Osteoblast (primary cell): ENCODE results near the gene ZNF326. TPM values are rescaled to one million over a fixed set of nuclear protein-coding genes. Genes with fewer than 3 reads are reported as not detected.
A peak's percentile ranks its signal among the peaks of the same experiment; 100 is the strongest.

ENCODE experiments used
- DNase-seq: peaks from one replicate; pipeline ENCODE4 v3.0.0; 2011; ENCODE audit warnings: low spot score, mixed read lengths; ENCODE audit not compliant: insufficient read length; ENCODE audit errors: missing footprints
- H2AFZ ChIP-seq: 2 replicates; pipeline ENCODE4 v1.6.0; 2011; ENCODE audit warnings: mild to moderate bottlenecking, low read length
- H3K27ac ChIP-seq: 2 replicates; pipeline ENCODE4 v1.5.1; 2011; ENCODE audit warnings: mild to moderate bottlenecking, low read depth, low read length, moderate library complexity
- H3K27me3 ChIP-seq: 2 replicates; pipeline ENCODE4 v1.6.0; 2012; ENCODE audit warnings: mild to moderate bottlenecking, control low read depth, inconsistent platforms, low read length, moderate library complexity; ENCODE audit not compliant: insufficient read depth
- H3K36me3 ChIP-seq: 2 replicates; pipeline ENCODE4 v1.5.1; 2011; ENCODE audit warnings: mild to moderate bottlenecking, low read length, control low read depth, moderate library complexity; ENCODE audit not compliant: insufficient read depth
- H3K4me1 ChIP-seq: 2 replicates; pipeline ENCODE4 v1.5.1; 2011; ENCODE audit warnings: mild to moderate bottlenecking, low read length, control low read depth, moderate library complexity; ENCODE audit not compliant: insufficient read depth
- H3K4me2 ChIP-seq: 2 replicates; pipeline ENCODE4 v1.6.0; 2011; ENCODE audit warnings: mild to moderate bottlenecking, low read length; ENCODE audit not compliant: insufficient read depth
- H3K4me3 ChIP-seq: fragments of 200-600 bp; sonication (generic); 3 replicates; pipeline ENCODE4 v1.5.1; 2012; ENCODE audit warnings: mild to moderate bottlenecking, low read length, inconsistent platforms; ENCODE audit not compliant: insufficient read depth
- H3K79me2 ChIP-seq: 2 replicates; pipeline ENCODE4 v1.6.0; 2012; ENCODE audit warnings: mild to moderate bottlenecking, low read length, control low read depth, inconsistent platforms; ENCODE audit not compliant: insufficient read depth
- H3K9me3 ChIP-seq: 2 replicates; pipeline ENCODE4 v1.5.1; 2011; ENCODE audit warnings: low read depth, low read length, control low read depth
- H4K20me1 ChIP-seq: 2 replicates; pipeline ENCODE4 v1.6.0; 2012; ENCODE audit warnings: mild to moderate bottlenecking, low read length, control low read depth; ENCODE audit not compliant: insufficient read depth
- CTCF ChIP-seq: IDR thresholded peaks from 2 replicates; pipeline ENCODE4 v1.5.1; 2011; ENCODE audit warnings: mild to moderate bottlenecking, low read depth, low read length, moderate library complexity; ENCODE audit errors: extremely low read depth
- total RNA-seq: library from RNA; depleted of rRNA; stranded (reverse); fragments of >200 nt; gene quantifications from 2 replicates; pipeline ENCODE4 v1.2.3, GENCODE V29; 2012

The ZNF326 gene
- total RNA-seq, 1 donor = 10.9 TPM

GRCh38 chr1:90043586-90043985 is 48.7 kb downstream of the ZNF326 start:
- DNase-seq = no peak
- Histone ChIP-seq H3K4me3 (no peak overlapping the region), H4K20me1 (no peaks in the 10 kb centered on the region), H3K9me3 (no peaks in the 10 kb centered on the region), H3K4me2 (no peak overlapping the region), H3K27ac (no peak overlapping the region), H3K36me3 (no peaks in the 10 kb centered on the region), H2AFZ (no peak overlapping the region), H3K4me1 (no peaks in the 10 kb centered on the region), H3K79me2 (no peaks in the 10 kb centered on the region), H3K27me3 (peaks cover 3% of the 10 kb centered on the region)
- no peak for TF ChIP-seq CTCF

GRCh38 chr1:90044346-90044745 is 49.4 kb downstream of the ZNF326 start:
- H3K27me3 ChIP-seq = peaks cover 3% of the 10 kb centered on the region
- no peak overlapping the region for H3K4me3 ChIP-seq
- H2AFZ ChIP-seq = no peak overlapping the region
- H3K27ac ChIP-seq = no peak overlapping the region
- no peak for TF ChIP-seq CTCF
- no peaks in the 10 kb centered on the region for H4K20me1 ChIP-seq
- no peak overlapping the region for H3K4me2 ChIP-seq
- no peaks in the 10 kb centered on the region for H3K79me2 ChIP-seq
- no peaks in the 10 kb centered on the region for H3K4me1 ChIP-seq
- DNase-seq = no peak
- H3K9me3 ChIP-seq = no peaks in the 10 kb centered on the region
- no peaks in the 10 kb centered on the region for H3K36me3 ChIP-seq

GRCh38 chr1:90045853-90046563 is 51.1 kb downstream of the ZNF326 start:
- peak; percentile 69 for TF ChIP-seq CTCF
- Histone ChIP-seq H3K4me2 (no peak overlapping the region), H3K27ac (no peak overlapping the region), H3K36me3 (no peaks in the 10 kb centered on the region), H3K9me3 (no peaks in the 10 kb centered on the region), H3K27me3 (peaks cover 3% of the 10 kb centered on the region), H2AFZ (no peak overlapping the region), H4K20me1 (no peaks in the 10 kb centered on the region), H3K4me3 (no peak overlapping the region), H3K4me1 (no peaks in the 10 kb centered on the region), H3K79me2 (no peaks in the 10 kb centered on the region)
- peak; percentile 6 for DNase-seq

- H3K79me2 ChIP-seq = no peaks in the 10 kb centered on the region
- H3K36me3 ChIP-seq = no peaks in the 10 kb centered on the region
- TF ChIP-seq CTCF = no peak
- H3K4me2 ChIP-seq = no peak overlapping the region
- no peaks in the 10 kb centered on the region for H3K9me3 ChIP-seq
- no peaks in the 10 kb centered on the region for H4K20me1 ChIP-seq
- peaks cover 3% of the 10 kb centered on the region for H3K27me3 ChIP-seq
- H3K4me1 ChIP-seq = no peaks in the 10 kb centered on the region
- no peak for DNase-seq
- no peak overlapping the region for H3K27ac ChIP-seq
- H2AFZ ChIP-seq = no peak overlapping the region
- H3K4me3 ChIP-seq = no peak overlapping the region
These were observed 51.7 kb downstream of the ZNF326 start for GRCh38 chr1:90046635-90047034.
